Osteoblast (primary cell): ENCODE measurements around the gene ABHD8. TPM values are rescaled to one million over a fixed set of nuclear protein-coding genes. Genes with fewer than 3 reads are reported as not detected.
A peak's percentile ranks its signal among the peaks of the same experiment; 100 is the strongest.

Source experiments
- DNase-seq: peaks from one replicate; pipeline ENCODE4 v3.0.0; 2011; ENCODE audit warnings: low spot score, mixed read lengths; ENCODE audit not compliant: insufficient read length; ENCODE audit errors: missing footprints
- H2AFZ ChIP-seq: 2 replicates; pipeline ENCODE4 v1.6.0; 2011; ENCODE audit warnings: mild to moderate bottlenecking, low read length
- H3K27ac ChIP-seq: 2 replicates; pipeline ENCODE4 v1.5.1; 2011; ENCODE audit warnings: mild to moderate bottlenecking, low read depth, low read length, moderate library complexity
- H3K27me3 ChIP-seq: 2 replicates; pipeline ENCODE4 v1.6.0; 2012; ENCODE audit warnings: mild to moderate bottlenecking, control low read depth, inconsistent platforms, low read length, moderate library complexity; ENCODE audit not compliant: insufficient read depth
- H3K36me3 ChIP-seq: 2 replicates; pipeline ENCODE4 v1.5.1; 2011; ENCODE audit warnings: mild to moderate bottlenecking, low read length, control low read depth, moderate library complexity; ENCODE audit not compliant: insufficient read depth
- H3K4me1 ChIP-seq: 2 replicates; pipeline ENCODE4 v1.5.1; 2011; ENCODE audit warnings: mild to moderate bottlenecking, low read length, control low read depth, moderate library complexity; ENCODE audit not compliant: insufficient read depth
- H3K4me2 ChIP-seq: 2 replicates; pipeline ENCODE4 v1.6.0; 2011; ENCODE audit warnings: mild to moderate bottlenecking, low read length; ENCODE audit not compliant: insufficient read depth
- H3K4me3 ChIP-seq: fragments of 200-600 bp; sonication (generic); 3 replicates; pipeline ENCODE4 v1.5.1; 2012; ENCODE audit warnings: mild to moderate bottlenecking, low read length, inconsistent platforms; ENCODE audit not compliant: insufficient read depth
- H3K79me2 ChIP-seq: 2 replicates; pipeline ENCODE4 v1.6.0; 2012; ENCODE audit warnings: mild to moderate bottlenecking, low read length, control low read depth, inconsistent platforms; ENCODE audit not compliant: insufficient read depth
- H3K9me3 ChIP-seq: 2 replicates; pipeline ENCODE4 v1.5.1; 2011; ENCODE audit warnings: low read depth, low read length, control low read depth
- H4K20me1 ChIP-seq: 2 replicates; pipeline ENCODE4 v1.6.0; 2012; ENCODE audit warnings: mild to moderate bottlenecking, low read length, control low read depth; ENCODE audit not compliant: insufficient read depth
- CTCF ChIP-seq: IDR thresholded peaks from 2 replicates; pipeline ENCODE4 v1.5.1; 2011; ENCODE audit warnings: mild to moderate bottlenecking, low read depth, low read length, moderate library complexity; ENCODE audit errors: extremely low read depth
- total RNA-seq: library from RNA; depleted of rRNA; stranded (reverse); fragments of >200 nt; gene quantifications from 2 replicates; pipeline ENCODE4 v1.2.3, GENCODE V29; 2012

The ABHD8 gene
- total RNA-seq, 1 donor = 14.8 TPM

DNA sequence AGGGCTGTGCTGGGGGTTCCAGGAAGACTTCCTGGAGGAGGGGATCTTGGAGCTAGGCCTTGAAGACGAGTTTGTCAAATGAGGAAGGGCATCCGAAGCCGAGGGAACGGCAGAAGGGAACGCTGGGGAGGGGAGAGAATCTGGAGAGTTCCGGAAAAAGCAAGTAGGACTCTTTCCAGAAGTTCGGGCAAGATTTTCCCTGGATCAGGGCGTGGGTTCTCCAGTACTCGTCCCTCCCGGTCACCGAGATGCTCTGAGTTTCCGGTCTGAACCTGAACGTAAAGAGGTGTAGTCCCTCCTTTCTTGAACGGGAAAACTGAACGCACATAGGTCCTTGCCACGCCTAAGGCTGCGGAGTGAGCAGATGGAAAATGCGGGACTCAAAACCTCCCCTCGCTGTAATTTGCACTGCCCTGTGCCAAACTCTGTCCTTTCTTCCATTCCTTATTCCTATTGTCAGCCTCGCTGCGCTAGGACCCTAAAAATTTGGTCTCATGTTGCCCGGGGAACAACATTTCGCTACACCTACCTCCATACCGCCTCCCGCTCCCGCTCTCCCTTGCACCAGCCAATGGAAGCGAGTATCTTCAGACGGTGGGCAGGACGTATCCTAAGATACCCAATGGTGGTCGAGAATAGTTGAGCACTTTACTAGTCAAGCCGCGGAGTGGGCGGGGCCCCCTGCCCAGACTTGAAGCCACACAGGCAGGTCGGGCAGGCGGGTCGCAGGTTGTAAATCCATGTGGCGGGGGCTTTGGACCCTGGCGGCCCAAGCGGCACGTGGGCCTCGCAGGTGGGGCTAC is 33.8 kb upstream of the ABHD8 start, which contains the start of gene GTPBP3:
GTPBP3 (plus strand) TSS at position 682 of the 803 bp plus-strand sequence; CDS start at position 741, 59 bp downstream.
- H3K9me3 ChIP-seq = no peaks in the 10 kb centered on the region

GRCh38 chr19:17335575-17335974 is 32.4 kb upstream of the ABHD8 start:
- no peak overlapping the region for H2AFZ ChIP-seq
- H3K79me2 ChIP-seq = no peaks in the 10 kb centered on the region
- H3K4me1 ChIP-seq = peaks cover 23% of the 10 kb centered on the region
- H3K4me3 ChIP-seq = no peak overlapping the region
- H3K36me3 ChIP-seq = no peaks in the 10 kb centered on the region
- peak overlapping the region; percentile 89 for H3K4me2 ChIP-seq
- no peak for TF ChIP-seq CTCF
- DNase-seq = peak; percentile 58
- H3K9me3 ChIP-seq = no peaks in the 10 kb centered on the region
- H4K20me1 ChIP-seq = no peaks in the 10 kb centered on the region
- H3K27ac ChIP-seq = no peak overlapping the region
- H3K27me3 ChIP-seq = no peaks in the 10 kb centered on the region

More for the DNA sequence above, 33.8 kb upstream of the ABHD8 start, which contains the start of gene GTPBP3:
- H3K4me3 ChIP-seq = peak within 1 kb of the TSS; percentile 84
- H3K36me3 ChIP-seq = no peaks in the 10 kb centered on the region
- H4K20me1 ChIP-seq = no peaks in the 10 kb centered on the region
- no peak for TF ChIP-seq CTCF
- H3K27me3 ChIP-seq = no peaks in the 10 kb centered on the region
- peak; percentile 100 for DNase-seq
- H3K79me2 ChIP-seq = no peaks in the 10 kb centered on the region
- peaks cover 23% of the 10 kb centered on the region for H3K4me1 ChIP-seq
- peak within 1 kb of the TSS; percentile 95 for H3K4me2 ChIP-seq
- peak within 1 kb of the TSS; percentile 91 for H2AFZ ChIP-seq
- H3K27ac ChIP-seq = peak within 1 kb of the TSS; percentile 47

GRCh38 chr19:17334414-17335409 is 31.5 kb upstream of the ABHD8 start, which contains the start of gene ANO8:
Gene ANO8 (minus strand): TSS chr19:17334855. CDS start chr19:17334670, 185 bp downstream.
- Histone ChIP-seq H3K4me3 (peak within 1 kb of the TSS; percentile 82), H3K27ac (peak within 1 kb of the TSS; percentile 28), H3K9me3 (no peaks in the 10 kb centered on the region), H4K20me1 (no peaks in the 10 kb centered on the region), H3K4me2 (peak within 1 kb of the TSS; percentile 89), H2AFZ (peak within 1 kb of the TSS; percentile 93), H3K27me3 (no peaks in the 10 kb centered on the region), H3K4me1 (peaks cover 23% of the 10 kb centered on the region), H3K79me2 (no peaks in the 10 kb centered on the region), H3K36me3 (no peaks in the 10 kb centered on the region)
- DNase-seq = peak; percentile 100
- TF ChIP-seq CTCF = no peak
